Measurements from ENCODE around the gene MARCKSL1. TPM values are rescaled to one million over a fixed set of nuclear protein-coding genes. Genes with fewer than 3 reads are reported as not detected.

Gene MARCKSL1
- total and polyA plus RNA-seq, 2 of the 13 experiments (the other 11 are each of a cell fraction or from before 2014, with no cell fraction given) = 81.9 to 155 TPM

DNA sequence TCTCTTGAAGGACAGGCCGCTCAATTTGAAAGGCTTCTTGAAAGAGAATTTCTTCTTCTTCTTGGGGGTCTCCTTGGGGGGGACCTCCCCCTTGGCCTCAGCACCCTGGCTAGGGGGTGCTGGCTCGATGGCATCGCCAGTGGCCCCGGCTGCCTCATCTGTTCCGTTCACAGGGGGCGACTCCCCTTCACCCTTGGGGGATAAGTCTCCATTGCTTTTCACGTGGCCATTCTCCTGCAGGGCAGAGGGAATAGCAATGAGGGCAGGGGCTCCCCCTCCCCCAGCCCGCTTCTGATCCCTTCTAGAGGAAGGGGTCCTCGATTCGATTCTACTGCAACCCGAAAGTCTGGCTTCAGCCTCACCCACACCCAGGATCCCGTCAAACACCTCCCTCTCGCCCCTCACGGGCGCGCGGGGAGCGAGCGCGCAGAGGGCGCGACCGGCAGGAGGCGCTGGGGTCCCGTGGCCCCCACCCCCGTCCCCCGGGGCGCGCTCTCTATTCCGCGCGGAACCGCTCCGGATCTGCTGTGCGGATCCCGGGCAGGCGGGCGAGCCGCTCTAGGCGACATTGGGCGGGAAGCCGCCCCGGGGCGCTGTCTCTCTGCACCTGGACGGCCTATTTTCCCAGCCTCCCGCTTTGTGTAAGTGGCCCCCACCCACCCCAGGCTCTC lies 1.0 kb downstream of the MARCKSL1 start (continued):
- TF ChIP-seq, protein P1, sequence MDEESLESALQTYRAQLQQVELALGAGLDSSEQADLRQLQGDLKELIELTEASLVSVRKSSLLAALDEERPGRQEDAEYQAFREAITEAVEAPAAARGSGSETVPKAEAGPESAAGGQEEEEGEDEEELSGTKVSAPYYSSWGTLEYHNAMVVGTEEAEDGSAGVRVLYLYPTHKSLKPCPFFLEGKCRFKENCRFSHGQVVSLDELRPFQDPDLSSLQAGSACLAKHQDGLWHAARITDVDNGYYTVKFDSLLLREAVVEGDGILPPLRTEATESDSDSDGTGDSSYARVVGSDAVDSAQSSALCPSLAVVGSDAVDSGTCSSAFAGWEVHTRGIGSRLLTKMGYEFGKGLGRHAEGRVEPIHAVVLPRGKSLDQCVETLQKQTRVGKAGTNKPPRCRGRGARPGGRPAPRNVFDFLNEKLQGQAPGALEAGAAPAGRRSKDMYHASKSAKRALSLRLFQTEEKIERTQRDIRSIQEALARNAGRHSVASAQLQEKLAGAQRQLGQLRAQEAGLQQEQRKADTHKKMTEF (CRISPR knock-in tag; IDR thresholded peaks at IDR 0.05) = peak; percentile 58; the same call in 1 of the 2 replicates
- TF ChIP-seq ZNF572 (CRISPR knock-in tag; IDR thresholded peaks at IDR 0.05) = no peak
- no peak for TF ChIP-seq NKX3-1 (CRISPR knock-in tag; IDR thresholded peaks at IDR 0.05)
- peak; percentile 31; the same call in 1 of the 2 replicates for TF ChIP-seq KDM5B (CRISPR knock-in tag; IDR thresholded peaks at IDR 0.05; ENCODE audit: borderline replicate concordance)
- TF ChIP-seq AGO1 (IDR thresholded peaks at IDR 0.05; ENCODE audit: low read depth, low read length, poor library complexity, severe bottlenecking) = peak; percentile 0
- TF ChIP-seq LCORL (IDR thresholded peaks at IDR 0.05) = no peak
- TF ChIP-seq LCORL (CRISPR knock-in tag; IDR thresholded peaks at IDR 0.05) = 0 out of 2 replicates have a peak, but pooled peaks have one; percentile 39
- TF ChIP-seq CBX2 (IDR thresholded peaks at IDR 0.05; ENCODE audit: low read depth, low read length) = no peak
- TF ChIP-seq CBX2 (CRISPR knock-in tag; IDR thresholded peaks at IDR 0.05; ENCODE audit: low read depth) = no peak
- TF ChIP-seq, protein P2, sequence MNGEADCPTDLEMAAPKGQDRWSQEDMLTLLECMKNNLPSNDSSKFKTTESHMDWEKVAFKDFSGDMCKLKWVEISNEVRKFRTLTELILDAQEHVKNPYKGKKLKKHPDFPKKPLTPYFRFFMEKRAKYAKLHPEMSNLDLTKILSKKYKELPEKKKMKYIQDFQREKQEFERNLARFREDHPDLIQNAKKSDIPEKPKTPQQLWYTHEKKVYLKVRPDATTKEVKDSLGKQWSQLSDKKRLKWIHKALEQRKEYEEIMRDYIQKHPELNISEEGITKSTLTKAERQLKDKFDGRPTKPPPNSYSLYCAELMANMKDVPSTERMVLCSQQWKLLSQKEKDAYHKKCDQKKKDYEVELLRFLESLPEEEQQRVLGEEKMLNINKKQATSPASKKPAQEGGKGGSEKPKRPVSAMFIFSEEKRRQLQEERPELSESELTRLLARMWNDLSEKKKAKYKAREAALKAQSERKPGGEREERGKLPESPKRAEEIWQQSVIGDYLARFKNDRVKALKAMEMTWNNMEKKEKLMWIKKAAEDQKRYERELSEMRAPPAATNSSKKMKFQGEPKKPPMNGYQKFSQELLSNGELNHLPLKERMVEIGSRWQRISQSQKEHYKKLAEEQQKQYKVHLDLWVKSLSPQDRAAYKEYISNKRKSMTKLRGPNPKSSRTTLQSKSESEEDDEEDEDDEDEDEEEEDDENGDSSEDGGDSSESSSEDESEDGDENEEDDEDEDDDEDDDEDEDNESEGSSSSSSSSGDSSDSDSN (CRISPR knock-in tag; IDR thresholded peaks at IDR 0.05) = no peak
- 0 out of 2 replicates have a peak, but pooled peaks have one; percentile 18 for TF ChIP-seq ZBTB3 (CRISPR knock-in tag; IDR thresholded peaks at IDR 0.05; ENCODE audit: borderline replicate concordance, low read depth)
- TF ChIP-seq, protein P3, sequence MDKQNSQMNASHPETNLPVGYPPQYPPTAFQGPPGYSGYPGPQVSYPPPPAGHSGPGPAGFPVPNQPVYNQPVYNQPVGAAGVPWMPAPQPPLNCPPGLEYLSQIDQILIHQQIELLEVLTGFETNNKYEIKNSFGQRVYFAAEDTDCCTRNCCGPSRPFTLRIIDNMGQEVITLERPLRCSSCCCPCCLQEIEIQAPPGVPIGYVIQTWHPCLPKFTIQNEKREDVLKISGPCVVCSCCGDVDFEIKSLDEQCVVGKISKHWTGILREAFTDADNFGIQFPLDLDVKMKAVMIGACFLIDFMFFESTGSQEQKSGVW (CRISPR knock-in tag; IDR thresholded peaks at IDR 0.05; ENCODE audit: borderline replicate concordance) = 0 out of 2 replicates have a peak, but pooled peaks have one; percentile 31
- no peak for TF ChIP-seq SOX6 (IDR thresholded peaks at IDR 0.05)
- TF ChIP-seq SOX6 (CRISPR knock-in tag; IDR thresholded peaks at IDR 0.05) = no peak
- TF ChIP-seq PAF1 (CRISPR knock-in tag; IDR thresholded peaks at IDR 0.05) = no peak
- TF ChIP-seq ZNF547 (CRISPR knock-in tag; IDR thresholded peaks at IDR 0.05) = no peak
- peak; percentile 43; the same call in 1 of the 2 replicates for TF ChIP-seq ZNF614 (CRISPR knock-in tag; IDR thresholded peaks at IDR 0.05; ENCODE audit: borderline replicate concordance)
- TF ChIP-seq, protein P4, sequence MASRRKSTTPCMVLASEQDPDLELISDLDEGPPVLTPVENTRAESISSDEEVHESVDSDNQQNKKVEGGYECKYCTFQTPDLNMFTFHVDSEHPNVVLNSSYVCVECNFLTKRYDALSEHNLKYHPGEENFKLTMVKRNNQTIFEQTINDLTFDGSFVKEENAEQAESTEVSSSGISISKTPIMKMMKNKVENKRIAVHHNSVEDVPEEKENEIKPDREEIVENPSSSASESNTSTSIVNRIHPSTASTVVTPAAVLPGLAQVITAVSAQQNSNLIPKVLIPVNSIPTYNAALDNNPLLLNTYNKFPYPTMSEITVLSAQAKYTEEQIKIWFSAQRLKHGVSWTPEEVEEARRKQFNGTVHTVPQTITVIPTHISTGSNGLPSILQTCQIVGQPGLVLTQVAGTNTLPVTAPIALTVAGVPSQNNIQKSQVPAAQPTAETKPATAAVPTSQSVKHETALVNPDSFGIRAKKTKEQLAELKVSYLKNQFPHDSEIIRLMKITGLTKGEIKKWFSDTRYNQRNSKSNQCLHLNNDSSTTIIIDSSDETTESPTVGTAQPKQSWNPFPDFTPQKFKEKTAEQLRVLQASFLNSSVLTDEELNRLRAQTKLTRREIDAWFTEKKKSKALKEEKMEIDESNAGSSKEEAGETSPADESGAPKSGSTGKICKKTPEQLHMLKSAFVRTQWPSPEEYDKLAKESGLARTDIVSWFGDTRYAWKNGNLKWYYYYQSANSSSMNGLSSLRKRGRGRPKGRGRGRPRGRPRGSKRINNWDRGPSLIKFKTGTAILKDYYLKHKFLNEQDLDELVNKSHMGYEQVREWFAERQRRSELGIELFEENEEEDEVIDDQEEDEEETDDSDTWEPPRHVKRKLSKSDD (CRISPR knock-in tag; IDR thresholded peaks at IDR 0.05; ENCODE audit: low read depth) = no peak
- TF ChIP-seq ZNF776 (CRISPR knock-in tag; IDR thresholded peaks at IDR 0.05) = peak; percentile 36
- TF ChIP-seq, protein P5, sequence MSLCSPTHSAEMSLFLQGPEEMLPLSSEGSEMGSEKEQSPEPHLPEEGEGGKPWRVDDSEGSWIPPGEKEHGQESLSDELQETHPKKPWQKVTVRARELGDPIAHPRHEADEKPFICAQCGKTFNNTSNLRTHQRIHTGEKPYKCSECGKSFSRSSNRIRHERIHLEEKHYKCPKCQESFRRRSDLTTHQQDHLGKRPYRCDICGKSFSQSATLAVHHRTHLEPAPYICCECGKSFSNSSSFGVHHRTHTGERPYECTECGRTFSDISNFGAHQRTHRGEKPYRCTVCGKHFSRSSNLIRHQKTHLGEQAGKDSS (CRISPR knock-in tag; IDR thresholded peaks at IDR 0.05; ENCODE audit: borderline replicate concordance, low read depth) = 0 out of 2 replicates have a peak, but pooled peaks have one; percentile 26
- peak; percentile 10 for TF ChIP-seq RBM22 (optimal IDR thresholded peaks at IDR 0.05; ENCODE audit: low read length)
- TF ChIP-seq HOXD1 (CRISPR knock-in tag; IDR thresholded peaks at IDR 0.05) = 0 out of 2 replicates have a peak, but pooled peaks have one; percentile 38

All from HepG2 (cell line).